ENCODE results near the gene PKM. TPM values are rescaled to one million over a fixed set of nuclear protein-coding genes. Genes with fewer than 3 reads are reported as not detected.

The PKM gene
- total RNA-seq, 3 donors from 2014 or later, result 2,397 to 2,519 (median 2,398) TPM

- DNase-seq (peak; percentile 79), ATAC-seq (peak; percentile 86 to 91)
- Mint-ChIP-seq H3K27me3 (ENCODE audit: low read depth) (no peaks in the 10 kb centered on the region), H3K9me3 (no peaks in the 10 kb centered on the region), H3K4me3 (peak overlapping the region; percentile 77), H3K4me1 (ENCODE audit: low read depth) (peaks cover 2% of the 10 kb centered on the region), H3K36me3 (ENCODE audit: insufficient read depth) (no peaks in the 10 kb centered on the region)
These were observed 75.1 kb downstream of the PKM start for GRCh38 chr15:72155635-72156616.

- Mint-ChIP-seq H3K4me1 (ENCODE audit: low read depth) (peaks cover 2% of the 10 kb centered on the region), H3K9me3 (no peaks in the 10 kb centered on the region), H3K27me3 (ENCODE audit: low read depth) (no peaks in the 10 kb centered on the region), H3K4me3 (peak overlapping the region; percentile 77), H3K36me3 (ENCODE audit: insufficient read depth) (no peaks in the 10 kb centered on the region)
- DNase-seq (no peak), ATAC-seq (no peak)
These were observed 75.9 kb downstream of the PKM start for GRCh38 chr15:72155003-72155621.

- no peaks in the 10 kb centered on the region for H3K9me3 Mint-ChIP-seq
- H3K4me3 Mint-ChIP-seq, result no peak overlapping the region
- DNase-seq (no peak), ATAC-seq (no peak)
- H3K36me3 Mint-ChIP-seq (ENCODE audit: insufficient read depth), result no peaks in the 10 kb centered on the region
- H3K4me1 Mint-ChIP-seq (ENCODE audit: low read depth), result peaks cover 2% of the 10 kb centered on the region
- no peaks in the 10 kb centered on the region for H3K27me3 Mint-ChIP-seq (ENCODE audit: low read depth)
These were observed 76.7 kb downstream of the PKM start for GRCh38 chr15:72154316-72154715.

GRCh38 chr15:72153269-72154000 lies 77.6 kb downstream of the PKM start:
- H3K27me3 Mint-ChIP-seq (ENCODE audit: low read depth), result no peaks in the 10 kb centered on the region
- no peak for ATAC-seq
- H3K9me3 Mint-ChIP-seq, result no peaks in the 10 kb centered on the region
- no peak overlapping the region for H3K4me3 Mint-ChIP-seq
- peaks cover 2% of the 10 kb centered on the region for H3K4me1 Mint-ChIP-seq (ENCODE audit: low read depth)
- no peak for DNase-seq
- H3K36me3 Mint-ChIP-seq (ENCODE audit: insufficient read depth), result no peaks in the 10 kb centered on the region

Other genes with a start within 250 kb of the PKM start
- 10 to 100 TPM; 15.9 to 18.9 (median 17.1) TPM for gene MYO9A, start 113.0 kb downstream of the PKM start, total RNA-seq
- gene SENP8, start 112.8 kb downstream of the PKM start, total RNA-seq, result 1 to 10 TPM; 1.4 to 1.7 (median 1.5) TPM
- gene GRAMD2A, start 33.4 kb downstream of the PKM start, total RNA-seq, result not detected
- 10 to 100 TPM; 62.9 to 63.2 (median 62.9) TPM for gene PARP6, start 41.4 kb upstream of the PKM start, total RNA-seq
- under 1 TPM; 0.24 to 0.82 (median 0.63) TPM for gene CELF6, start 89.0 kb upstream of the PKM start, total RNA-seq
- 10 to 100 TPM; 50.7 to 51.4 (median 50.7) TPM for gene HEXA, start 144.8 kb upstream of the PKM start, total RNA-seq
- not detected for gene TMEM202, start 167.1 kb upstream of the PKM start, total RNA-seq
- gene ARIH1, start 243.1 kb upstream of the PKM start, total RNA-seq, result 100 to 1,000 TPM; 154 to 167 (median 164) TPM

Data from activated T-cell treated with anti-CD3 and anti-CD28 coated beads, Interleukin-2, amount 50 U/mL, for 4 hours (primary cell).